Upper lobe of left lung (tissue), 6 donors: ENCODE measurements around the gene SLC26A11. TPM values are rescaled to one million over a fixed set of nuclear protein-coding genes. Genes with fewer than 3 reads are reported as not detected.
A peak's percentile ranks its signal among the peaks of the same experiment; 100 is the strongest.

Source experiments
- ATAC-seq, 2 donors: fragments of 200-7000 bp; cut with Tn5 transposase; one replicate each; pipeline ENCODE4 v1.9.1; 2022; ENCODE audit warnings: mild to moderate bottlenecking in 2 of 2, moderate library complexity in 2 of 2; ENCODE audit not compliant: low FRiP score in 2 of 2
- DNase-seq, 2 donors: peaks; one replicate each; pipeline ENCODE4 v3.0.0-alpha.2; 2019 to 2020
- H3K27ac ChIP-seq, 4 donors: fragments of 200-600 bp; sonication (generic); one replicate each; pipeline ENCODE4 v1.5.1; 2016 to 2019
- H3K27me3 ChIP-seq, 4 donors: fragments of 200-600 bp; sonication (generic); one replicate each; pipeline ENCODE4 v1.5.1; 2017 to 2019
- H3K36me3 ChIP-seq, 4 donors: fragments of 200-600 bp; sonication (generic); one replicate each; pipeline ENCODE4 v1.5.1; 2016 to 2019
- H3K4me1 ChIP-seq, 4 donors: fragments of 200-600 bp; sonication (generic); one replicate each; pipeline ENCODE4 v1.5.1; 2018 to 2019
- H3K4me3 ChIP-seq, 4 donors: fragments of 200-600 bp; sonication (generic); one replicate each; pipeline ENCODE4 v1.5.1; 2017 to 2019; ENCODE audit warnings: mild to moderate bottlenecking in 2 of 4, moderate library complexity in 1 of 4
- H3K9me3 ChIP-seq, 4 donors: fragments of 200-600 bp; sonication (generic); one replicate each; pipeline ENCODE4 v1.5.1; 2018 to 2019
- CTCF ChIP-seq, 6 experiments: fragments of 450-650 bp in 4 of 6; fragments of 200-600 bp in 2 of 6; sonication (generic) in 2 of 6; IDR thresholded peaks; one replicate each; pipeline ENCODE4 v1.5.1; 2016 to 2019; ENCODE audit warnings: antibody characterized with exemption in 6 of 6
- EP300 ChIP-seq, 4 donors: sonication (generic); formaldehyde crosslinking; IDR thresholded peaks; one replicate each; pipeline ENCODE4 v1.5.1; 2017; ENCODE audit warnings: antibody characterized with exemption in 4 of 4, control low read depth in 2 of 4
- POLR2A ChIP-seq, 4 donors: fragments of 450-650 bp; IDR thresholded peaks; one replicate each; pipeline ENCODE4 v1.5.1; 2016 to 2017; ENCODE audit warnings: antibody characterized with exemption in 4 of 4, mild to moderate bottlenecking in 2 of 4
- POLR2AphosphoS5 ChIP-seq, 2 donors: sonication (generic); formaldehyde crosslinking; IDR thresholded peaks; one replicate each; pipeline ENCODE4 v1.5.1; 2017; ENCODE audit warnings: antibody characterized with exemption in 2 of 2
- WGBS, 2 donors: methylation state at CpG; one replicate each; pipeline ENCODE4 v1.1.5; 2017 to 2018; 5-methylcytosine and 5-hydroxymethylcytosine counted together
- total RNA-seq, 6 donors: library from RNA; depleted of rRNA in 4 of 6; stranded (reverse); fragments of >200 nt in 4 of 6; gene quantifications; one replicate each; pipeline versions ENCODE4 v1.1.0 to v1.2.1, GENCODE V29; 2016 to 2021
- donor health status: DM: no; HTN: no; CAD: no; lungs with moderate emphysema.
- donor health status: DM: no; HTN: yes; CAD: no; lungs with severe emphysema.

Gene SLC26A11
- total RNA-seq, 6 donors from 2014 or later: 14.8 to 162 (median 43.1) TPM

- no peaks in the 10 kb centered on the region for H3K36me3 ChIP-seq
- TF ChIP-seq POLR2A (IDR thresholded peaks at IDR 0.05) (no peak), CTCF (IDR thresholded peaks at IDR 0.05) (no peak), EP300 (IDR thresholded peaks at IDR 0.05) (no peak), POLR2AphosphoS5 (IDR thresholded peaks at IDR 0.05) (no peak)
- ATAC-seq (no peak), DNase-seq (no peak)
- H3K9me3 ChIP-seq: no peaks in the 10 kb centered on the region
- H3K4me3 ChIP-seq: no peak overlapping the region
- H3K4me1 ChIP-seq: peaks cover 0 to 3% (median 0%) of the 10 kb centered on the region in 4 donors
- WGBS, 2 donors: 86 to 90% methylated on average over 20 to 25 of the region's 30 CpGs
- no peaks in the 10 kb centered on the region for H3K27me3 ChIP-seq
- no peak overlapping the region for H3K27ac ChIP-seq
Observed at GRCh38 chr17:80182118-80182844, 37.9 kb upstream of the SLC26A11 start.

GRCh38 chr17:80182845-80183223, 37.4 kb upstream of the SLC26A11 start:
- WGBS, 2 donors: 92 to 96% methylated on average over 12 of the region's 12 CpGs
- H3K27ac ChIP-seq: no peak overlapping the region
- no peaks in the 10 kb centered on the region for H3K36me3 ChIP-seq
- peaks cover 2 to 8% (median 4%) of the 10 kb centered on the region in 4 donors for H3K4me1 ChIP-seq
- TF ChIP-seq EP300 (IDR thresholded peaks at IDR 0.05) (no peak), POLR2AphosphoS5 (IDR thresholded peaks at IDR 0.05) (no peak), POLR2A (IDR thresholded peaks at IDR 0.05) (no peak), CTCF (IDR thresholded peaks at IDR 0.05) (no peak)
- H3K27me3 ChIP-seq: no peaks in the 10 kb centered on the region
- no peak overlapping the region for H3K4me3 ChIP-seq
- no peak for DNase-seq
- no peak for ATAC-seq
- H3K9me3 ChIP-seq: no peaks in the 10 kb centered on the region

GRCh38 chr17:80183581-80184422, 36.4 kb upstream of the SLC26A11 start:
- no peak for TF ChIP-seq POLR2AphosphoS5 (IDR thresholded peaks at IDR 0.05)
- TF ChIP-seq CTCF (IDR thresholded peaks at IDR 0.05): no peak
- TF ChIP-seq POLR2A (IDR thresholded peaks at IDR 0.05): no peak
- TF ChIP-seq EP300 (IDR thresholded peaks at IDR 0.05): no peak
- peak in 1 of 2 donors; percentile 65 for DNase-seq
- H3K4me1 ChIP-seq: peaks cover 7 to 15% (median 13%) of the 10 kb centered on the region in 4 donors
- ATAC-seq: no peak
- no peaks in the 10 kb centered on the region for H3K9me3 ChIP-seq
- no peaks in the 10 kb centered on the region for H3K36me3 ChIP-seq
- WGBS, 2 donors: 91 to 95% methylated on average over 9 to 26 of the region's 26 CpGs
- no peaks in the 10 kb centered on the region for H3K27me3 ChIP-seq
- H3K27ac ChIP-seq: no peak overlapping the region
- no peak overlapping the region for H3K4me3 ChIP-seq

- 92 to 93% methylated on average over 6 to 10 of the region's 10 CpGs for WGBS, 2 donors
- Histone ChIP-seq H3K4me1 (peaks cover 7 to 17% (median 15%) of the 10 kb centered on the region in 4 donors), H3K9me3 (no peaks in the 10 kb centered on the region), H3K27ac (no peak overlapping the region), H3K4me3 (no peak overlapping the region), H3K36me3 (no peaks in the 10 kb centered on the region), H3K27me3 (no peaks in the 10 kb centered on the region)
- DNase-seq (peak in 1 of 2 donors; percentile 48), ATAC-seq (no peak)
- TF ChIP-seq POLR2AphosphoS5 (IDR thresholded peaks at IDR 0.05) (no peak), CTCF (IDR thresholded peaks at IDR 0.05) (no peak), EP300 (IDR thresholded peaks at IDR 0.05) (no peak), POLR2A (IDR thresholded peaks at IDR 0.05) (no peak)
Observed at GRCh38 chr17:80184423-80184714, 35.9 kb upstream of the SLC26A11 start.
